ENCODE results near the gene TTC13.

DNA sequence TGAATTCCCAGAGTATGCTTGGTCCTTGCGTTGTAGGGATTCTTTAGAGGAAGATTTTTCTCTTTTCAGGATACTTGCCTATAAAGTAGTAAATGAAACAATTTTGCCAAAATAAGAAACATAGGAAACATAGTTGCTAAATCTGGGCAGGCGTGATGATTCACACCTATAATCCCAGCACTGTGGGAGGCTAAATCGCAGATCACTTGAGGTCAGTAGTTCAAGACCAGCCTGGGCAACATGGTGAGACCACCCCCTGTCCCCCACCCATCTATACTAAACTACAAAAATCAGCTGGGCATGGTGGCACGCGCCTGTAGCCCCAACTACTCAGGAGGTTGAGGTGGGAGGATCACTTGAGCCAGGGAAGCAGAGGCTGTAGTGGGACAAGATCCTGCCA, 5.2 kb upstream of the TTC13 start:
- TF ChIP-seq, protein P1, sequence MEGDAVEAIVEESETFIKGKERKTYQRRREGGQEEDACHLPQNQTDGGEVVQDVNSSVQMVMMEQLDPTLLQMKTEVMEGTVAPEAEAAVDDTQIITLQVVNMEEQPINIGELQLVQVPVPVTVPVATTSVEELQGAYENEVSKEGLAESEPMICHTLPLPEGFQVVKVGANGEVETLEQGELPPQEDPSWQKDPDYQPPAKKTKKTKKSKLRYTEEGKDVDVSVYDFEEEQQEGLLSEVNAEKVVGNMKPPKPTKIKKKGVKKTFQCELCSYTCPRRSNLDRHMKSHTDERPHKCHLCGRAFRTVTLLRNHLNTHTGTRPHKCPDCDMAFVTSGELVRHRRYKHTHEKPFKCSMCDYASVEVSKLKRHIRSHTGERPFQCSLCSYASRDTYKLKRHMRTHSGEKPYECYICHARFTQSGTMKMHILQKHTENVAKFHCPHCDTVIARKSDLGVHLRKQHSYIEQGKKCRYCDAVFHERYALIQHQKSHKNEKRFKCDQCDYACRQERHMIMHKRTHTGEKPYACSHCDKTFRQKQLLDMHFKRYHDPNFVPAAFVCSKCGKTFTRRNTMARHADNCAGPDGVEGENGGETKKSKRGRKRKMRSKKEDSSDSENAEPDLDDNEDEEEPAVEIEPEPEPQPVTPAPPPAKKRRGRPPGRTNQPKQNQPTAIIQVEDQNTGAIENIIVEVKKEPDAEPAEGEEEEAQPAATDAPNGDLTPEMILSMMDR (IDR thresholded peaks at IDR 0.05 in 4 of 5, conservative IDR thresholded peaks at IDR 0.05 in 1 of 5) = no peak
- TF ChIP-seq POLR2A (IDR thresholded peaks at IDR 0.05) = no peak
